SK-N-SH (cell line): ENCODE measurements around the gene RPS19. TPM values are rescaled to one million over a fixed set of nuclear protein-coding genes. Genes with fewer than 3 reads are reported as not detected.

Source experiments
- CTCF ChIA-PET: fragments of 300-600, 350-600 bp; formaldehyde crosslinking; extraction: SDS; loops from one replicate; lab custom pipeline; 2021; lab: Yijun Ruan, JAX
- POLR2A ChIA-PET: fragments of 350-600 bp; sonication (Branson Sonifier 250); formaldehyde crosslinking; extraction: SDS; loops from one replicate; lab custom pipeline; 2020; ENCODE audit warnings: antibody characterized with exemption, inconsistent platforms; lab: Yijun Ruan, JAX
- DNase-seq: peaks from one replicate; pipeline ENCODE4 v3.0.0; 2012
- H2AFZ ChIP-seq: fragments of 200-600 bp; sonication (generic); 2 replicates; pipeline ENCODE4 v1.8.1; 2016; ENCODE audit warnings: antibody characterized with exemption, mild to moderate bottlenecking, low read depth
- H3F3A ChIP-seq: fragments of 200-600 bp; sonication (generic); replicated peaks from 2 replicates; pipeline ENCODE3; 2016; ENCODE audit warnings: antibody characterized with exemption, mild to moderate bottlenecking; ENCODE audit not compliant: insufficient read depth
- H3K27ac ChIP-seq, 2 experiments: fragments of 200-500 bp in 1 of 2; fragments of 200-600 bp in 1 of 2; sonication (Bioruptor generic) in 1 of 2; sonication (generic), shearing (Covaris generic) in 1 of 2; 2 replicates each; pipeline versions ENCODE4 v1.5.1 to v1.6.1; 2014 to 2016; ENCODE audit warnings: low read depth in 2 of 2, inconsistent platforms in 1 of 2, low read length in 1 of 2, mild to moderate bottlenecking in 1 of 2, mixed read lengths in 1 of 2
- H3K27me3 ChIP-seq: fragments of 200-600 bp; sonication (generic), shearing (Covaris generic); 2 replicates; pipeline ENCODE4 v1.6.1; 2016; ENCODE audit warnings: mixed run types; ENCODE audit not compliant: insufficient read depth
- H3K36me3 ChIP-seq, 2 experiments: fragments of 200-500 bp in 1 of 2; fragments of 200-600 bp in 1 of 2; sonication (Bioruptor generic) in 1 of 2; sonication (generic) in 1 of 2; replicated peaks in 1 of 2; 2 replicates each; pipeline versions ENCODE3 to v1.5.1; 2014 to 2016; ENCODE audit warnings: low read length in 1 of 2, mild to moderate bottlenecking in 1 of 2; ENCODE audit not compliant: insufficient read depth in 2 of 2, control insufficient read depth in 1 of 2
- H3K4me1 ChIP-seq, 2 experiments: fragments of 200-500 bp in 1 of 2; fragments of 200-600 bp in 1 of 2; sonication (Bioruptor generic) in 1 of 2; sonication (generic), shearing (Covaris generic) in 1 of 2; 2 replicates each; pipeline versions ENCODE4 v1.5.1 to v1.6.1; 2014 to 2016; ENCODE audit warnings: low read depth in 1 of 2, low read length in 1 of 2, mixed run types in 1 of 2; ENCODE audit not compliant: insufficient read depth in 2 of 2, control insufficient read depth in 1 of 2
- H3K4me2 ChIP-seq: fragments of 200-600 bp; sonication (generic), shearing (Covaris generic); 2 replicates; pipeline ENCODE4 v1.6.1; 2017; ENCODE audit warnings: mixed run types
- H3K4me3 ChIP-seq, 2 experiments: fragments of 200-500 bp in 1 of 2; fragments of 200-600 bp in 1 of 2; sonication (Bioruptor generic) in 1 of 2; sonication (generic), shearing (Covaris generic) in 1 of 2; 2 replicates each; pipeline versions ENCODE4 v1.5.1 to v1.8.1; 2014 to 2016; ENCODE audit warnings: low read depth in 2 of 2, inconsistent platforms in 1 of 2, low read length in 1 of 2, mild to moderate bottlenecking in 1 of 2, mixed read lengths in 1 of 2, moderate library complexity in 1 of 2
- H3K79me2 ChIP-seq: fragments of 200-600 bp; sonication (generic); 2 replicates; pipeline ENCODE4 v1.8.1; 2017; ENCODE audit warnings: mild to moderate bottlenecking; ENCODE audit not compliant: insufficient read depth
- H3K9ac ChIP-seq: fragments of 200-600 bp; sonication (generic); 2 replicates; pipeline ENCODE4 v1.6.1; 2017; ENCODE audit warnings: mixed run types
- H3K9me2 ChIP-seq: fragments of 200-600 bp; sonication (generic); 2 replicates; pipeline ENCODE4 v1.6.1; 2017; ENCODE audit warnings: mixed run types
- H3K9me3 ChIP-seq: fragments of 200-600 bp; sonication (generic); 2 replicates; pipeline ENCODE4 v1.6.1; 2017; ENCODE audit warnings: mixed run types, mild to moderate bottlenecking, moderate library complexity
- H4K20me1 ChIP-seq: fragments of 200-600 bp; sonication (generic); 2 replicates; pipeline ENCODE4 v1.6.1; 2017; ENCODE audit warnings: mild to moderate bottlenecking, mixed run types; ENCODE audit not compliant: insufficient read depth
- CHD2 ChIP-seq: fragments of 150-350 bp; IDR thresholded peaks from 2 replicates; pipeline ENCODE4 v1.6.1; 2018; ENCODE audit warnings: low read length; ENCODE audit not compliant: partially characterized antibody
- CTCF ChIP-seq: fragments of 200-600 bp; sonication (generic); IDR thresholded peaks from 2 replicates; pipeline ENCODE4 v1.6.1; 2017; ENCODE audit warnings: antibody characterized with exemption, mild to moderate bottlenecking, moderate library complexity
- EZH2phosphoT487 ChIP-seq: fragments of 200-600 bp; sonication (generic); IDR thresholded peaks from 2 replicates; pipeline ENCODE4 v1.6.1; 2017; ENCODE audit warnings: low read depth, mixed run types, mild to moderate bottlenecking, antibody characterized with exemption, moderate library complexity, borderline replicate concordance
- FOXJ3 ChIP-seq: sonication (generic); formaldehyde crosslinking; IDR thresholded peaks from 2 replicates; pipeline ENCODE4 v1.5.1; 2020; ENCODE audit warnings: mild to moderate bottlenecking, missing genetic modification reagents
- FOXM1 ChIP-seq: IDR thresholded peaks from 2 replicates; pipeline ENCODE4 v1.4.0; 2012; ENCODE audit warnings: low read depth, mild to moderate bottlenecking
- GATA2 ChIP-seq: sonication (generic); formaldehyde crosslinking; IDR thresholded peaks from 2 replicates; pipeline ENCODE4 v1.5.0; 2020; ENCODE audit warnings: mild to moderate bottlenecking, missing genetic modification reagents
- IRF3 ChIP-seq: fragments of 150-350 bp; IDR thresholded peaks from 2 replicates; pipeline ENCODE4 v1.6.1; 2016; ENCODE audit warnings: mild to moderate bottlenecking, low read depth, low read length
- JUND ChIP-seq: IDR thresholded peaks from 2 replicates; pipeline ENCODE4 v1.4.0; 2012
- NFIC ChIP-seq: IDR thresholded peaks from 2 replicates; pipeline ENCODE4 v1.4.0; 2012; ENCODE audit warnings: borderline replicate concordance
- NRF1 ChIP-seq: IDR thresholded peaks from 2 replicates; pipeline ENCODE4 v1.6.1; 2012; ENCODE audit warnings: low read depth, mild to moderate bottlenecking, low read length
- PBX3 ChIP-seq: IDR thresholded peaks from 2 replicates; pipeline ENCODE4; 2012
- RAD21 ChIP-seq: IDR thresholded peaks from 2 replicates; pipeline ENCODE4 v1.6.1; 2012; ENCODE audit warnings: mild to moderate bottlenecking, low read length
- SIN3A ChIP-seq: IDR thresholded peaks from 2 replicates; pipeline ENCODE4 v1.6.1; 2012; ENCODE audit warnings: low read depth, mild to moderate bottlenecking, low read length, moderate library complexity, borderline replicate concordance
- TAF1 ChIP-seq: IDR thresholded peaks from 2 replicates; pipeline ENCODE4 v1.6.1; 2012; ENCODE audit warnings: low read depth, mild to moderate bottlenecking, low read length, moderate library complexity, borderline replicate concordance
- TCF12 ChIP-seq: IDR thresholded peaks from 2 replicates; pipeline ENCODE4 v1.4.0; 2012
- YY1 ChIP-seq: IDR thresholded peaks from 2 replicates; pipeline ENCODE4 v1.4.0; 2012; ENCODE audit warnings: low read depth, mild to moderate bottlenecking
- WGBS: methylation state at CpG from one replicate; pipeline ENCODE4 v1.1.6; 2017; ENCODE audit warnings: low lambda C conversion rate; 5-methylcytosine and 5-hydroxymethylcytosine counted together
- polyA plus RNA-seq, 3 experiments: library from polyadenylated mRNA; depleted of rRNA; stranded (reverse); fragments of >200 nt; gene quantifications; 2 replicates each; pipeline ENCODE4 v1.2.3, GENCODE V29; 2012
- TF ChIP-seq, protein P1 (sequence below): IDR thresholded peaks from 2 replicates; pipeline ENCODE4 v1.4.0; 2012; ENCODE audit warnings: low read depth, borderline replicate concordance

RPS19 gene
- polyA plus RNA-seq, 1 of the 3 experiments (the other 2 are of a cell fraction), result 2,819 TPM

GRCh38 chr19:41866284-41866683 is 6.2 kb downstream of the RPS19 start:
- no peak overlapping the region; a peak in 1 of 4 replicates for H3K27ac ChIP-seq
- no peak overlapping the region for H2AFZ ChIP-seq
- peaks cover 72% of the 10 kb centered on the region for H3F3A ChIP-seq
- no peak overlapping the region for H3K4me3 ChIP-seq
- peaks cover 72% of the 10 kb centered on the region for H3K79me2 ChIP-seq
- no peak overlapping the region for H3K4me2 ChIP-seq
- POLR2A ChIA-PET, result no interaction called here
- no peak for TF ChIP-seq FOXM1
- no peak for TF ChIP-seq JUND
- TF ChIP-seq SIN3A, result no peak
- no peak for TF ChIP-seq YY1
- no peak for TF ChIP-seq EZH2phosphoT487
- no peak for TF ChIP-seq PBX3
- TF ChIP-seq GATA2, result no peak
- no peak for TF ChIP-seq RAD21
- no peak for TF ChIP-seq IRF3
- no peak for TF ChIP-seq TCF12
- TF ChIP-seq TAF1, result no peak
- no peak for TF ChIP-seq NRF1
- TF ChIP-seq FOXJ3 (CRISPR knock-in tag), result no peak
- TF ChIP-seq CHD2, result no peak
- TF ChIP-seq NFIC, result no peak
- TF ChIP-seq CTCF, result no peak
- TF ChIP-seq, protein P1, sequence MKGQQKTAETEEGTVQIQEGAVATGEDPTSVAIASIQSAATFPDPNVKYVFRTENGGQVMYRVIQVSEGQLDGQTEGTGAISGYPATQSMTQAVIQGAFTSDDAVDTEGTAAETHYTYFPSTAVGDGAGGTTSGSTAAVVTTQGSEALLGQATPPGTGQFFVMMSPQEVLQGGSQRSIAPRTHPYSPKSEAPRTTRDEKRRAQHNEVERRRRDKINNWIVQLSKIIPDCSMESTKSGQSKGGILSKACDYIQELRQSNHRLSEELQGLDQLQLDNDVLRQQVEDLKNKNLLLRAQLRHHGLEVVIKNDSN, result no peak
- peaks cover 32 to 37% of the 10 kb centered on the region in 2 experiments for H3K4me1 ChIP-seq
- CTCF ChIA-PET, result interaction anchor here (0.7 to 4.5 kb wide), 3 partner anchors 7 to 132 kb away, joined by 3 to 34 read pairs (median 3); no protein-coding TSS in a partner anchor
- no peaks in the 10 kb centered on the region for H3K27me3 ChIP-seq
- H3K9me2 ChIP-seq, result no peaks in the 10 kb centered on the region
- DNase-seq, result peak; percentile 15
- peaks cover 80 to 87% of the 10 kb centered on the region in 2 experiments for H3K36me3 ChIP-seq
- H4K20me1 ChIP-seq, result peaks cover 100% of the 10 kb centered on the region
- 89% methylated on average over 3 of the region's 3 CpGs for WGBS
- no peak overlapping the region for H3K9ac ChIP-seq
- H3K9me3 ChIP-seq, result no peaks in the 10 kb centered on the region
